Hematopoietic multipotent progenitor cell treated with erythropoietin and hydrocortisone succinate and interleukin-3 and kit ligand, for 4 days (in vitro differentiated cells): ENCODE measurements around the gene LELP1.
A peak's percentile ranks its signal among the peaks of the same experiment; 100 is the strongest.

Source experiments
- DNase-seq: peaks from one replicate; pipeline ENCODE4 v3.0.0-alpha.2; 2015

Gene LELP1

DNA sequence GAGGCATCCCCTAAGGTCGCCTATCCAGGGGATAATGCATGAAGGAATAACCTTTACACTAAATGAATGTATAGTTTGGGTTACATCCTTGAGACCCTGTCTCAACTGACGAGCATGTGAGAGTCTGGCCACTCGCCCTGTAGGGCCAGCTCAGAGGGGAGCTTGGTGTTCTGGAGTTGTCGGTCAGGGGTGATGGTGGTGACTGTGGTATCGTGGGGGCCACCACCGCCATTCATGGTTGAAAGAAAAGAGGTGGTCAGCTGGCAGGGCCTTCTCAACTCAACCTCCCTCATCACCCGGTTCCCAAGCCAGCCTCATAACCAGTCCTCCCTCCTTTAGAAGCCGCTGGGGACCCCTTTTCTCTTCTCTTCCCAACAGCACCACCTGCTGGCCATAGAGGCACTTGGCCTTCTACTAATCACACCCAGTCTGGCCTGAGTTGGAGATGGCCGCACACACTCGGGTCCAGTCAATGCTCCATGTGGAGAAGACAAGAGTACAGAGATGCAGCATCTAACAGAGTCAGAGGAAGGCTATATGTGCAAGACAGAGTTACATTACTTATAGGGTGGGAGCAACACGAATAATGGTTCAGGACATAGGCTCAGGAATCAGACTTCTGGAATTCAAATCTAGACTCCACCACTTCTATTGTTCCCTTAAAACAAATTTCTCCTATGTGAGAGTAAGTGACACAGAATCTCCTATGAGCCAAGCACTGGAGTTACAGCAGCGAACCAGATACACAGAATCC, 26.0 kb downstream of the LELP1 start:
- DNase-seq = peak; percentile 57

- DNase-seq = no peak
These were observed 28.1 kb downstream of the LELP1 start for GRCh38 chr1:153231363-153231762.

DNA sequence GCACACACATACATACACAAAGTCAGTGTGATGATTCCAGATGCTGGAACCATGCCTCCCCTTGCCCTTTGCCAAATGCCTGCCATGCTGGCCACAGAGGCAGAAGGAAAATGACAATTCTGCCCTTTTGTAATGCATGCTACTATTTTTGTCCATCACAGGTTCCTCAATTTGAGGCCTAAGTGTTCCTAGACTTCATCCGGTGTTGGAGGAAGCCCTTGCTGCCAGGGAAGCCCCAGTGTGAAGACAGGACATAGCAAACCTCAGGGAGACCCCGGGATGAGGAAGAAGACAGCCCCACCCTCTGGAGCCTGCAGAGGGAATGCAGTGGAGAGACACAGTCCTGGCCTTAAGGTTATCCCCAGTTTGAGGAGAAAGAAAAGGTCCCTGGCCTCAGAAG, 28.6 kb downstream of the LELP1 start:
- no peak for DNase-seq

GRCh38 chr1:153232553-153232952, 29.3 kb downstream of the LELP1 start:
- DNase-seq = no peak

- peak; percentile 22 for DNase-seq
These were observed 30.2 kb downstream of the LELP1 start for GRCh38 chr1:153233448-153233847.

DNA sequence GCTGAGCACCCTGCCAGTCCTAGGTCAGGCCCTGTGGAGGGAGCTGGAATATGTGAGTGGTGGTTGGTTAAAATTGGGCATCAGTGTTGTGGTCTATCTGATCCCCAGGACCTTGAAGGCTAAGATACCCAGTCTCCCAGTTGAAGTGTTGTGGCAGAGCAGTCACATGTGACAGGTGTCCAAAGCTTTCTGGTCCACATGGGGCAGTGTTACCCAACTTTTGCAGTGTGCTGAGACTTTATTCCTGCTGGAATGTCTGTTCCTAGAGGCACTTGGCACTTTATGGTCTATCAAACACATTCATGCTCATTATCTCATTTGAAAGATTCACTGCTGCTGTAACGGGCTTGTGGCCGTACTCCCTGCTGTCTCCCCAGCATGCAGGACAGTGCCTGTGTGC, 35.3 kb downstream of the LELP1 start:
- DNase-seq = peak; percentile 22

GRCh38 chr1:153242160-153242559, 38.9 kb downstream of the LELP1 start:
- DNase-seq = no peak

DNA sequence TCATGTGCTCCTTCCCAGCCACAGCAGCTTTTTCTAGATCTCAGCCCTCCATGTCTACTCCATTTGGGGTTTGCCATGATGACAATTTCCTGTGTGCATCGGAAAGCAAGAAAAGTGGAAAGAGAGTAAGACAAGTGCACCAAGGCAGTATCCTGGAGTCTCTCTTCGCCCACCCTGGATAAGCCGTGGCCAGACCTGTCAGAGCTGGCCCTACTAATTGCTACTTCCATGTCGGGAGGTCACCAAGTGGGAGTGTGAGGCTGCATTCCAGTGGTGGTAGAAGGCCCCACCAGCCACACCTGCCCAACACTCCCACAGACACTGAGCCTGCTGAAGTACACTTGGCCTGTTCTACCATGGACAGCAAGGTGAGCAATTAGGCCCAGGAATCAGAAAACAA, 42.2 kb downstream of the LELP1 start:
- DNase-seq = no peak

- DNase-seq = no peak
These were observed 42.8 kb downstream of the LELP1 start for GRCh38 chr1:153246018-153246417.

- no peak for DNase-seq
These were observed 43.6 kb downstream of the LELP1 start for GRCh38 chr1:153246825-153247224.

DNA sequence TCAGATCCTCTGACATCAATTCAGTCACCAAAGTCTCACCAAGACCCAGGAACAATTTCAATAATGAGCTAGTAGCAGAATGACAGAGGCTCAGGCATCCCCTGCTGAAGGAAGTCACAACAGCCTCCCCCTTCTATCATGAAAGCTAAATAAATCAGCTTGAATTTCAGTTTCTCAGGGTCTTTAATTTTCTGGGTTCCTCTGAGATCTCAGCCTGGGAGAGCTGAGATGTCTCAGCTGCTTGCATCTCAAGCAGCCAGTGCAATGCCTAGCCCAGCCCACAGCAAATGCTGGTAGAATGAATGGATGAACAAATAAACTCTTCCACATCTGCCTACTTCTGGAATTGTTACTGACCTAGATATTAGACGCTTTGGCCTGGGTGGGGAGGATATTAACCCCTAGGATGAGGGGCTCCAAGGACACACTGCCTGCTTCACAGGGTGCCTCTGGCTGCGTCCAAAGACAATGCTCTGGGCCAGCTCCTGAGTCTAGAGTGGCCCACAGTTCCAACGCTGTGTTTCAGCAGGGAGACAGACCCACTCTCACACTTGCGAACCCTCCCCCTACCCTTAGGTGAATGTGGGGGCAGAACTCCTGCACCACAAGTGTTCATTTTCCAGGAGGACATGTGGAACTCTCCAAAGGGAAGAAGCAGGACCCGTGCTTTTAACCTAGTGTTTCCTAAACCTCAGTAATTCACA, 45.1 kb downstream of the LELP1 start:
- no peak for DNase-seq

DNA sequence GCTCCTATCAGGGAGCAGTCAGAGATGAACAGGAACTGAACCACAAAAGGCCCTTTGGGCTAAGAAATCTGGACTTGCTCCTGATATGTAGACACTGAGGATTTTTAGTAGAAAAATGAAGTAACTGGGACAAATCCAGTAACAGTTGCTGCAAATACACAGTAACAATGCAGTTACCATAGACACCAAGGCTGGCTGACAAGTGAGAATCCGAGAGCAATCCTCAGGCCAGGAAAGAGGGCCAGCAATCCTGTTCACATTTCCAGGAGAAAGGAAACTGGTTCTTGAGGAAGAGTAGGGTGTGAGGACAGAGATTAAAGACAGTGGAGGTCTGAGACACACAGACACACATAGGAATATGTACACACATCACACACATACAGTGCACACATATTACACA, 46.9 kb downstream of the LELP1 start:
- no peak for DNase-seq

DNA sequence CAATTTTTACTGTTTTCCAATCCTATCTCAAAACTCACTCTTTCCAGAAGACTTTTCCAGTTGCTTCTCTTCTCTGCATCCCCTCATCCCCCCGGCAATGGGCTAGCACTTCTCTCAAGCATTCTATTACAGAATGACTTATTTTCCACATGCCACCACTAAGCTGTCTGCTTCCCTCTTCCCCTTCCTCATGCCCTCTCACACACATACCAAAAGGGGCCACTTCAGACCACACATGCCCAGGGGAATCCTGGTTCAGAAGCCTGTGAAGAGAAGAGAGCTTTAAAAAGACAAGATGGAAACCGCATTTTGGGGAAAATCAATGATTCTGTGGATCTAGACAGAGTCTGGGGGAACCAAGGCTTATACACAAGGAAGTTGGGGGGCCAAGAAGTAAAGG, 47.9 kb downstream of the LELP1 start:
- no peak for DNase-seq

DNA sequence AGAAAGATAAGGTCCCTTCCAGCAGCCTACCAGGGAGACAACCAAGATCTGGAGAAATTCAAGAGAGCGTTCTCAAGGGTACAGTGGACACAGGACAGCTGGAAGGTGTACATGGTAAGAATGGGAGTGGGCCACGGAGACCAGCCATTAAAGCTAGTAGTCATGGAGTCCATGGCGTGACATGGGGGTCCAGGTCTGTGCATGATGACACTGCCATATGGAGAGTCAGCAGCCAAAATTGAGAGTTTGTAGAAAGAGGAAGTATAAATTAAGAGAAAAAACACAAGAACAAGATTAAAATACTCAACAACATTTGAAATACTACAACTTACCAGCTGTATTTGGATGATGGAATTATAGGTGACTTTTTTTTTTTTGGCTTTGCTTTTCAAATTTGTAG, 48.3 kb downstream of the LELP1 start:
- DNase-seq = peak; percentile 17

GRCh38 chr1:153251988-153252387, 48.8 kb downstream of the LELP1 start:
- DNase-seq = no peak

DNA sequence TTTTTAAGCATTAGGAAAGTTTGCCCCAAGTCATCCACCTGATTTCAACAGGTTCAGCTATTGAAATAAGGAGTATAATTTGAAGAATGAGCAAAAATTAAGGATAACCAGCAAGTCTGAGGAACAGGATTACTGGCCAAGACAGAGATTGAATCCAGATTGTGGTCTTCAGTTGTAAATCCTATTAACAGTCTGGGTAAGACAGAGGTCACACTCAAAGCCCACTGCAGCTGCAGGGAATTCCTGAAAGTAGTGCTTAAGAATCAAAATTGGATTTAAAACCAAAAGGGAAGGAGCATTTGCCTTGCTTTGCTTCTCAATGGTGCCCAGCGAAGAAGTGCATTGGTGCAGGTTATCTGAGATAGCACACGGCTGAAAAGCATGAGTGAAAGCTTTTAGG, 49.8 kb downstream of the LELP1 start:
- DNase-seq = no peak

DNA sequence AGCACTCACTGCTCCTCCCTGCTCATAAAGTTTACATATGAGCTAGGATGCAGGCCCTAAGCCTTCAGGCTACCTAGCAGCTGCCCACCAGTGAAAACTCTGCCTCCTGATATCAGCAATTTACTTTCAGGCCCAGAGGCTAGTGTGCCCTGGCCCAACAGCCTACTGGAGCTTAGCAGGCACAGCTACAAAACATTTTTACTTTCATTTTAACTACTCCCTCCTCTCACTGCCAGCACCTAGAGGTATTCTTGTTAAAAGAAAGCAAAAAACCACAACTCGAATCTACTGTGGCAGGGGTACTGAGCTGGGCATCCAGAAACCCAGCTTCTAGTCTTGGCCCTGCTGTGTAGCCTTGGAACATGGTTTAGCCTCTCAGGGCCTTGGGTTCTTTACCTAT, 50.5 kb downstream of the LELP1 start:
- no peak for DNase-seq
